Endothelial cell of umbilical vein (primary cell): Measurements from ENCODE around the gene SOX18. TPM values are rescaled to one million over a fixed set of nuclear protein-coding genes. Genes with fewer than 3 reads are reported as not detected.

ENCODE experiments used
- BruUV-seq: library from RNA; stranded (reverse); fragments of 400-500 nt; replicated peaks from 2 replicates; lab custom pipeline; 2021; lab: Mats Ljungman, UMichigan
- CTCF ChIA-PET: fragments of 300-600, 350-600 bp; sonication (Branson Sonifier 250); formaldehyde crosslinking; loops from one replicate; lab custom pipeline; 2021; ENCODE audit warnings: antibody characterized with exemption, inconsistent platforms; lab: Charles Lee
- POLR2A ChIA-PET: fragments of 300-600, 350-600 bp; sonication (Branson Sonifier 250); formaldehyde crosslinking; loops from one replicate; lab custom pipeline; 2021; ENCODE audit warnings: antibody characterized with exemption, inconsistent platforms; lab: Charles Lee
- DNase-seq: peaks from one replicate; pipeline ENCODE4 v3.0.0-alpha.2; 2011; ENCODE audit warnings: low read depth, low spot score
- FAIRE-seq: peaks from 2 replicates; lab custom pipeline; 2011; peaks lifted over from hg19 to GRCh38; lab: Jason Lieb, UNC
- H2AFZ ChIP-seq: 2 replicates; pipeline ENCODE4 v1.6.0; 2012; ENCODE audit warnings: low read depth, low read length, control low read depth, inconsistent platforms
- H3K27ac ChIP-seq: 2 replicates; pipeline ENCODE4 v1.5.1; 2011; ENCODE audit warnings: low read depth, mild to moderate bottlenecking, control low read depth, low read length, moderate library complexity; ENCODE audit not compliant: insufficient read depth
- H3K27me3 ChIP-seq, 2 experiments: 2 replicates each; pipeline versions ENCODE4 v1.6.0 to v1.6.1; 2011; ENCODE audit warnings: low read length in 2 of 2, mixed read lengths in 1 of 2; ENCODE audit not compliant: control insufficient read depth in 2 of 2, insufficient read depth in 2 of 2
- H3K36me3 ChIP-seq, 2 experiments: 2 replicates in 1 of 2; 3 replicates in 1 of 2; pipeline ENCODE4 v1.5.1; 2011; ENCODE audit warnings: low read length in 2 of 2, mild to moderate bottlenecking in 1 of 2, moderate library complexity in 1 of 2; ENCODE audit not compliant: control insufficient read depth in 2 of 2, insufficient read depth in 2 of 2; ENCODE audit errors: extremely low read depth in 1 of 2
- H3K4me1 ChIP-seq: 3 replicates; pipeline ENCODE4 v1.5.1; 2011; ENCODE audit warnings: mild to moderate bottlenecking, low read length; ENCODE audit not compliant: control insufficient read depth, insufficient read depth; ENCODE audit errors: extremely low read depth
- H3K4me2 ChIP-seq: 2 replicates; pipeline ENCODE4 v1.6.1; 2011; ENCODE audit warnings: low read length, control low read depth, mixed read lengths; ENCODE audit not compliant: insufficient read depth
- H3K4me3 ChIP-seq, 3 experiments: fragments of 200-600 bp in 1 of 3; sonication (generic), shearing (Covaris generic) in 1 of 3; replicated peaks in 1 of 3; 2 replicates each; pipeline ENCODE4 v1.5.1; 2011 to 2016; ENCODE audit warnings: control low read depth in 3 of 3, low read length in 3 of 3, mild to moderate bottlenecking in 2 of 3, inconsistent platforms in 1 of 3, low read depth in 1 of 3, moderate library complexity in 1 of 3; ENCODE audit not compliant: insufficient read depth in 1 of 3
- H3K79me2 ChIP-seq: 2 replicates; pipeline ENCODE4 v1.6.0; 2012; ENCODE audit warnings: low read length, inconsistent platforms; ENCODE audit not compliant: control insufficient read depth, insufficient read depth
- H3K9ac ChIP-seq: replicated peaks from 2 replicates; pipeline ENCODE3; 2011; ENCODE audit warnings: low read length, control low read depth; ENCODE audit not compliant: insufficient read depth; ENCODE audit errors: extremely low read depth
- H3K9me1 ChIP-seq: replicated peaks from 3 replicates; pipeline ENCODE4 v1.6.0; 2011; ENCODE audit warnings: mild to moderate bottlenecking, low read length; ENCODE audit not compliant: control insufficient read depth, insufficient read depth; ENCODE audit errors: extremely low read depth
- H3K9me3 ChIP-seq: replicated peaks from 2 replicates; pipeline ENCODE4 v1.5.1; 2012; ENCODE audit warnings: low read length, inconsistent platforms; ENCODE audit not compliant: control insufficient read depth, insufficient read depth
- H4K20me1 ChIP-seq: replicated peaks from 2 replicates; pipeline ENCODE3; 2011; ENCODE audit warnings: mild to moderate bottlenecking, low read length; ENCODE audit not compliant: control insufficient read depth, insufficient read depth; ENCODE audit errors: extremely low read depth
- EZH2 ChIP-seq: IDR thresholded peaks from 2 replicates; pipeline ENCODE4 v1.6.1; 2012; ENCODE audit warnings: borderline replicate concordance, low read depth, mild to moderate bottlenecking, moderate library complexity, low read length, inconsistent platforms; ENCODE audit not compliant: severe bottlenecking
- FOS ChIP-seq: IDR thresholded peaks from 2 replicates; pipeline ENCODE4 v1.6.1; 2011; ENCODE audit warnings: mild to moderate bottlenecking, low read length, moderate library complexity, borderline replicate concordance; ENCODE audit not compliant: insufficient read depth
- GATA2 ChIP-seq: IDR thresholded peaks from 2 replicates; pipeline ENCODE4 v1.7.0; 2011; ENCODE audit warnings: low read depth, mild to moderate bottlenecking, moderate library complexity, mixed read lengths, low read length; ENCODE audit not compliant: insufficient read length, insufficient read depth
- JUN ChIP-seq: IDR thresholded peaks from 2 replicates; pipeline ENCODE4 v1.6.1; 2011; ENCODE audit warnings: borderline replicate concordance, low read depth; ENCODE audit not compliant: insufficient read length, insufficient read depth
- MYC ChIP-seq: IDR thresholded peaks from one replicate; pipeline ENCODE4 v1.6.1; 2011; ENCODE audit warnings: mild to moderate bottlenecking, low read depth, low read length
- POLR2A ChIP-seq: IDR thresholded peaks from 2 replicates; pipeline ENCODE4 v1.6.1; 2012; ENCODE audit warnings: low read depth, mild to moderate bottlenecking, control low read depth, low read length
- POLR2AphosphoS5 ChIP-seq: IDR thresholded peaks from 2 replicates; pipeline ENCODE4 v1.6.1; 2012; ENCODE audit warnings: low read depth, mild to moderate bottlenecking, control low read depth, low read length, moderate library complexity; ENCODE audit not compliant: insufficient read depth
- dilution Hi-C: fragments of 300-500 bp; cut with MboI; formaldehyde crosslinking; loops from one replicate; pipeline ENCODE4 v1.15.0; 2019; ENCODE audit warnings: low sequenced_read_pairs; ENCODE audit not compliant: extremely low pct_ligation_motif_present
- intact Hi-C: fragments of 100-400 bp; cut with micrococcal nuclease; formaldehyde crosslinking; loops from one replicate; pipeline ENCODE4 v1.10.0; 2022
- polyA plus RNA-seq, 4 experiments: library from polyadenylated mRNA; depleted of rRNA in 3 of 4; stranded (reverse) in 3 of 4; unstranded in 1 of 4; fragments of >200 nt; gene quantifications; 2 replicates each; pipeline versions ENCODE4 v1.2.1 to v1.2.3, GENCODE V29; 2011 to 2012; ENCODE audit warnings: missing spikeins in 1 of 4
- total RNA-seq: library from RNA; stranded (reverse); gene quantifications from 2 replicates; pipeline ENCODE4 v1.2.3, GENCODE V29; 2021
- TF ChIP-seq, protein P1 (sequence below): IDR thresholded peaks from 2 replicates; pipeline ENCODE4 v1.6.1; 2011; ENCODE audit not compliant: insufficient read depth, insufficient read length
- TF ChIP-seq, protein P2 (sequence below), 2 donors: IDR thresholded peaks; 1 replicate in 1 of 2; 2 replicates in 1 of 2; pipeline ENCODE4 v1.5.1; 2011; ENCODE audit warnings: low read length in 2 of 2, mild to moderate bottlenecking in 2 of 2, moderate library complexity in 2 of 2, control low read depth in 1 of 2, inconsistent platforms in 1 of 2, low read depth in 1 of 2; ENCODE audit not compliant: insufficient read depth in 1 of 2; ENCODE audit errors: extremely low read depth in 1 of 2

The SOX18 gene
- total and polyA plus RNA-seq, 2 donors (not counting 3 experiments of a cell fraction or from before 2014, with no cell fraction given) = 20.9 to 175 TPM

DNA sequence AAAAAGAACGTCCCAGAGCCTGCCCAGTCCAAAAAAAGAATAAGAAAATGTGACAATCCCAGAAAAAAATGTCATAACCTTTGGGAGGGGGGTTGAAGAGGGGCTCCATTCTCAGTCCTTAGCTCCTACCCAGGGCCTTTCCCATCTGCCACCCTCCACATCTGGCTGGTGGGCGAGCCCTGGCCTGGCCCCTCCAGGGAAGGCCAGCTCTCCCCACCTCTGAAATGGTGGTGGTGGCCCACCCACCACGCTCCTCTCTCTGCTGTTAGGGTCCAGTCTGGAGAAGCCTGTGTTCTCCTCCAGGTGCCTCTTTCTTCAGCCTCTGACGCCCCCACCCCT, 29.5 kb upstream of the SOX18 start:
- Histone ChIP-seq H3K9me3 (no peaks in the 10 kb centered on the region), H3K36me3 (peaks cover 0 to 10% of the 10 kb centered on the region in 2 experiments), H3K9me1 (no peaks in the 10 kb centered on the region), H3K9ac (peak overlapping the region; percentile 56), H3K4me3 (peak overlapping the region; percentile 71 to 94 (median 73)), H3K27ac (no peak overlapping the region), H4K20me1 (no peaks in the 10 kb centered on the region), H3K79me2 (peaks cover 6% of the 10 kb centered on the region), H3K27me3 (peaks cover 0 to 2% of the 10 kb centered on the region in 2 experiments), H3K4me2 (peak overlapping the region; percentile 82), H3K4me1 (peaks cover 20% of the 10 kb centered on the region), H2AFZ (peak overlapping the region; percentile 61)
- POLR2A ChIA-PET = no interaction called here
- TF ChIP-seq GATA2 (no peak), FOS (no peak), MYC (no peak), JUN (no peak), POLR2A (no peak), EZH2 (no peak), POLR2AphosphoS5 (no peak)
- TF ChIP-seq, protein P1, sequence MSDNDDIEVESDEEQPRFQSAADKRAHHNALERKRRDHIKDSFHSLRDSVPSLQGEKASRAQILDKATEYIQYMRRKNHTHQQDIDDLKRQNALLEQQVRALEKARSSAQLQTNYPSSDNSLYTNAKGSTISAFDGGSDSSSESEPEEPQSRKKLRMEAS = no peak
- TF ChIP-seq, protein P2, sequence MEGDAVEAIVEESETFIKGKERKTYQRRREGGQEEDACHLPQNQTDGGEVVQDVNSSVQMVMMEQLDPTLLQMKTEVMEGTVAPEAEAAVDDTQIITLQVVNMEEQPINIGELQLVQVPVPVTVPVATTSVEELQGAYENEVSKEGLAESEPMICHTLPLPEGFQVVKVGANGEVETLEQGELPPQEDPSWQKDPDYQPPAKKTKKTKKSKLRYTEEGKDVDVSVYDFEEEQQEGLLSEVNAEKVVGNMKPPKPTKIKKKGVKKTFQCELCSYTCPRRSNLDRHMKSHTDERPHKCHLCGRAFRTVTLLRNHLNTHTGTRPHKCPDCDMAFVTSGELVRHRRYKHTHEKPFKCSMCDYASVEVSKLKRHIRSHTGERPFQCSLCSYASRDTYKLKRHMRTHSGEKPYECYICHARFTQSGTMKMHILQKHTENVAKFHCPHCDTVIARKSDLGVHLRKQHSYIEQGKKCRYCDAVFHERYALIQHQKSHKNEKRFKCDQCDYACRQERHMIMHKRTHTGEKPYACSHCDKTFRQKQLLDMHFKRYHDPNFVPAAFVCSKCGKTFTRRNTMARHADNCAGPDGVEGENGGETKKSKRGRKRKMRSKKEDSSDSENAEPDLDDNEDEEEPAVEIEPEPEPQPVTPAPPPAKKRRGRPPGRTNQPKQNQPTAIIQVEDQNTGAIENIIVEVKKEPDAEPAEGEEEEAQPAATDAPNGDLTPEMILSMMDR (IDR thresholded peaks at IDR 0.05; ENCODE audit: extremely low read depth in 1 of 2, insufficient read depth in 1 of 2, low read depth in 1 of 2, low read length in 2 of 2) = no peak
- DNase-seq (no peak), FAIRE-seq (no peak)
- CTCF ChIA-PET = interaction anchor here (0.6 to 3.0 kb wide), 5 partner anchors 18 to 99 kb away, joined by 3 to 14 read pairs (median 4); partner anchors contain the start of gene SAMD10
- BruUV-seq = TSS peak; percentile 25
- dilution Hi-C loops = no loop called here
- intact Hi-C loops = no loop called here
